GM11168 (cell line): ENCODE results near the gene SLIT1.

Experiments
- in situ Hi-C: fragments of 300-500 bp; cut with MboI; formaldehyde crosslinking; loops from one replicate; pipeline ENCODE4 v1.12.0; 2022; ENCODE audit warnings: low sequenced_read_pairs; ENCODE audit not compliant: unreplicated experiment

SLIT1 gene

DNA sequence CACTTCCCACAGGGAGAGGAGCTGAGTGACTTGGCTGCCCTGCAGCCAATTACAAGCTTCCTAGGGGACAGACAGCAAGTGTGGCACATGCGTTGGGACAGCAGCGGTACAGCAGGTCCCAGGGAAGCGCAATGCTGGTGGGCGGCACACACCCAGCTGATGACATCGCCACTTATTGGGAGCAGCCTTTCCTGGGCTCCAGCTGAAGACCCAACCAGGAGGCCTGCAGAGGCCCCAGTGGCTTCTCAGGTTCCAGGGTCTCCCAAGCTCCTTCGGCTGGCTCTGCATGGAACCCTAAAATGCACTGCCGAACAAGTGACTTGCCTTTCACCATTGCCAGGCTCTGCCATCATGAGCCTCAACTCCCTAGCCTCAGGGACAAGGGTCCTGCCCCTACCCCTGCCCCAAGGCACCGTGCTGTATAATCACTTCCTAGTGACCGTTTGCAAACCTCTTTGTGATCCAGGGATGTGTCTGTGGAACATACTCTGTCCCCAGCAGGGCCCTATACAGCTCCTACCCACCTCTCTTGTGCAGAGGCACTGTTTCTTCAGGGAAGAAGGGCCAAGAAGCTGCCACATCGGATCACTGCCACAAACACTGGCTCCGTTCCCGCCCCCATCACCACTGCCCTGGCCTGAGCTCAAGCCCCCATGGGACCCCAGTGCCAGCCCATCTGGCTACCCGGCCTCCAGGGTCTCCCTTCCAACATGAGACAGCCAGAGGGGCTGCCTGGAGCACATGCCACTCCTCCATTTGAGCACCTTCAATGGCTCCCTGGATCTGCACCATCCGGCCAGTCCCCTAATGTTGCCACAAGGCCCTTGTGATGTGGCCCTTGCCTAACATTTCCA lies 19.3 kb upstream of the SLIT1 start:
- in situ Hi-C loops: loop anchor here (5.0 kb wide), 1 partner anchor 133 kb away; no protein-coding TSS in a partner anchor

DNA sequence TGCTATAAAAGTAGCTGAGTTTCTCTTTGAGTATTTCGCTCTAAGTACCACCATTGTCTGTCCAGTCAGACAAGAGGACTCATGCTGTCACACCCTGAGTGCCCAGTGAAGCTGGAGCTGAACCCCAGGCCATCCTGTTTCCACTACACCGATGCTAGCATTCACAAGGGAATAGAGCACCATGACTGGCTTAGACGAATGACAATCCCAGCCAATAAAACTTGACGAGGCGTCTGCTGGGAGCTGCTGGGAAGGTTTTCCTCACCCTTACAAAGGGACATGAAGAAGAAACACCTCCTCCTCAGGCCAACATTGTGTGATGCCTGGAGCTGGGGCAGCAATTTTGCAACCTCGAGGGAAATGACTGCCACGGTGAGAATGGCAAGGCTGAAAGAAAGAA lies 17.5 kb upstream of the SLIT1 start:
- in situ Hi-C loops: no loop called here

DNA sequence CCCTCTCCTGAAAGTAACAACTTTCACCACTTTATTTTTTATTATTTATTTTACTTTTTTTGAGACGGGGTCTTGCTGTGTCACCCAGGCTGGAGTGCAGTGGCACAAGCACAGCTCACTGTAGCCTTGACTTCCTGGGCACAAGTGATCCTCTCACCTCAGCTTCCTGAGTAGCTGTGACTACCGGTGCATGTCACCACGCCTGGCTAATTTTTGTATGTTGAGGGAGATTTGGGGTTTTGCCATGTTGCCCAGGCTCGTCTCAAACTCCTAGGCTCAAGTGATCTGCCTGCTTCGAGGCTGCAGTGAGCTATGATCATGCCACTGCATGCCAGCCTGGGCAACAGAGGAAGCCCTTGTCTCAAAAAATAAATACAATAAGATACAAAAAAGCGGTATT lies 14.9 kb upstream of the SLIT1 start:
- in situ Hi-C loops: no loop called here

DNA sequence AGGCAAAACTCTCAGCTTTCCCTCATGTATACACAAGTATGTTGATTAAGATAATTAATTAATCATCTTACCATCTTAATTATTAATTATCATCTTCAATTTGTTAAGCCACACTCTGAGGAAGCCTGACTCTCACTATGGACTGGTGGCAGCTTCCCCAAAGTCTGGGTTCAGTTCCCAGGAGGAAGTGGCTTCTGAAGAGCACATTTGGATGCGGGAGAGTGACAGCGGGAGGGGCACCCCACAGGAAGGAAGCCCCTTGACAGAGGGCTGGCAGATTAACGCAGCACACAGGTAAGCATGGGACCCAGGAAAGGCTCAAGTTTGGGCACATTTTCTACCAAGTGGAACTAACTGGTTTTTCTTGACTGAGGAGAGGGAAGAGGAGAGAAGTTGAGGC lies 13.4 kb upstream of the SLIT1 start:
- in situ Hi-C loops: no loop called here

DNA sequence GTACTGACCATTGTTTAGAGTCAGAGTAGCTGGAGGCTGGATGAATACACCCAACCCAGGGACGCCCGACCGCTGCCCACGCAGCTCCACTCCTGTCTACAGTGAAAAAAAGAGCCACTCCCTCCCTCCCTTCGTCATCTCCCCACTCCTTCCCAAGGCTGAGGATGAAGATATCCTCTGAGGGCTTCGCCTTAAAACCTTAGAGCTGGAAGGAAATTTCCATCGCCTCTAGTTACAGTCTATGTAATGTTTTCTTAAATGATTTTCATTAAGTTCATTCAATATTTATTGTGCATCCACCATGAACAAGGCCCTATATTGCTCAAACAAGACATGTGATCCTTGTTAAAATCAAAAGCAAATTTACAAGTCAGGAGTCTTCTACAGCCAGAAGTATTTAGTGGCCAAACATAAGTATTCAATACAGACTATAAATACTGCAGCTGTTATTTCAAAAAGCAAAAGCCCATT lies 11.3 kb upstream of the SLIT1 start:
- in situ Hi-C loops: no loop called here

DNA sequence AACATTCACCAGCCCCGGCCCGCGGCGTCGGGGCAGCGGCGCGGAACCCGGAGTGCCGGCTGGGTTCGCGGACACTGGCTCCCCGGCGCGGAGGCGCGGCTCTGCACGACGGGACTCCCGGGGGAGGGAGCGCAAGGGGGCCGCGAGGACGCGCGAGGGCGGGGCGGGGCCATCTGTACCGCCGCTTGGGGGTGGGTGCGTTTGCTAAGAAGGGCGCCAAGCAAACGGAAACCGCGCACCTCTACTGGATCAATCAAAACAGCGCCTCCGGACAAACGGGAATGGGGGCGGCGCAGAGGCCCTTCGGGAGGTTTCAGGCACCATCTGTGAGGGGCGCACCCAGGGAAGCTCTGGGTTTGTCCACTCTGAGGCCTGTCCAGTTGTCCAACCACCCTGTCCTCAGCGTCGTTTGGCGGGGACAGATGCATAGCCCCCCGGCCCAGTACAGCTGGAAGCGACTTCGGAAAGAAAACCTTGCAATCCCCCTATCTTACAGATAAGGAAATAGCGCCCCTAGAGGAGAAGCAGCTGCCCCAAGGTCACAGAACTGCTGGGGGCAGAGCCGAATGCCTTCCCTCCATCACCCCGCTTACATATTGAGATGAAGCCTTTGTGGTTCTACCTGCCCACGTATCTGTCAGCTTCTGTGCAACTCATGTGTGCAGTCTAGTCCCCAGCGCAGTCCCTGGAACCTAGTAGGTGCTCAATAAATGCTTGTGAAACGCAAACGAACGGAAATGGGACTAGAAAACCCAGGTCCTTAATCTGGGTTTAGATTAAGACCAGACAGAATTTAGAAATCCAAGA lies 10.7 kb upstream of the SLIT1 start:
- in situ Hi-C loops: no loop called here

DNA sequence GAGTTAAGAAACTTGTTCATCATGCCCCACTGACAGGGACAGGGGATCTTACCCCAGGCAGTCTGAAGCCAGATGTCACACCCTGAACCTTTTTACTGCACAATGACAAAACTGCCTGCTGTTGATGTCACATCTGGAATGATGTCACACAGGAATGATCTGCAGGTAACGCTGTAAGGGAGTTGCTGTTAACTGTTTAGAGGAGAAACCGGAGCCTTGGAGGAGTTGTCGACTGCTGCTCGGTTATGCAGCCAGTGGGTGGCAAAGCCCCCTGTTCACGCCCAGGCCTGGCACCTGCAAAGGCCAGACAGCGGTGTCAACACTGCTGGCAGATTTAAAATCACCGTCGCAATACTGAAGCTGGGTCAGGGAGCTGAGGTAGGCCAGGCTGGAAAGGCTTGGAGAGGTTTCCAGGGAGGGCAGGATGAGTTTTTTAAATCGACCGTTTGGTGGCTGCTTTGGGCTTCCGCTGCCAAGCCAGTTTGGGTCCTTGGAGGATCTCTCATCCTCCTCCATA lies 10.0 kb upstream of the SLIT1 start:
- in situ Hi-C loops: no loop called here

DNA sequence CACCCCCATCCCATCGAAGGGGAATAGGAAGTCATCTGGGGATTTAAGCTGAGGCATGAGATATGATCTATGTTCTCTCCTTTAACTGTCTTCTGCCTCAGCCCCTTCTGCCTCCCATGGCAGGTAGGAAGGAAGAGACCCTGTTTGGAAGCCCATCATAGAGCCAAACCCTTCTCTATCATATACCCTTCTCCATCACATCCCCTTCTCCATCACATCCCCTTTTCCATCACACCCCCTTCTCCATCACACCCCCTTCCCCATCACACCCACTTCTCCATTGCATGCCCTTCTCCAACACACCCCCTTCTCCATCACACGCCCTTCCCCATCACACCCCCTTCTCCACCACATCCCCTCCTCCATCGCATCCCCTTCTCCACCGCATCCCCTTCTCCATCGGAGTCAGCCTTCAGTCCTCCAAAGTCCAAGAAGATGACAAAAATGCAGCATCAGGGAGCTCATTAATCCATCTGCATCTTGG lies 7.2 kb upstream of the SLIT1 start:
- in situ Hi-C loops: no loop called here

DNA sequence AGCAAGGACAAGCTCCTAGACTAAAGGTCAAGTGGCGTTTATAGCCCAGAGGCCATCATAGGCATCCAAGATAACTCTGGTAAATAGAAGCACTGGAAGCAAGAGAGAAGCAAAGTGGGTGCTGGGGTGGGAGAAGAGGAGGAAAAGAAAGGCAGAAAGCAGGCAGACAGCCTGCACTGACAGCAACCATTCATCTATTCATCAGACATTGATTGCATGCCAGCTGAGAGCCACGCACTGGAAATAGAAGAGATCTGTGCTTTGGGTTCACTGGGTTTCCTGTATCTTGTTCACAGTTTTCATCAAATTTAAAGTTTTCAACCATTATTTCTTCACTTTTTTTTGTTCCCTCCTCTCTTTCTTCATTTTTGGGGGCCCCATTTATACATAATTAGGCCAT lies 4.7 kb upstream of the SLIT1 start:
- in situ Hi-C loops: no loop called here

DNA sequence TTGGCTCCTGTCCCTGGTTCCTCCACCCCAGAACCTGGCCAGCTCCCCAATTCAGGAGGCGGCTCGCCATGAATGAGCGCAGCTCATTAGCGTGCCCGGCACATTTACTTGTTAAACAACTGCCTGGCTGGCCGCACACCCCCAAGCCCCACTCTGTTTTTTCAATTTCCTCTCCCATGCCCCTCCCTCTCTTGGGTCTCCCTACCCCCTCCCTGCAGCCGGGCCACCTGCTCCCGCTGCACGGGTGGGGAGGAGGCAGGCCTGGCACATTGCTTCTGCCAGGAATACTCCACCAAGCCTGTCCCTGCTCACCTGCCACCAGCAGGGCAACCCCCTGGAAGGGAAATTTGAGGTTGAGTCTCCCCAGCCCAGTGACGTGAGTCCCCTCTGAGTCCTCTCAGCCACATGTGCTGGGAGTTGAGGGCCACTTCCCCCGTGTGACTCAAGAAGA lies 2.5 kb upstream of the SLIT1 start:
- in situ Hi-C loops: no loop called here

DNA sequence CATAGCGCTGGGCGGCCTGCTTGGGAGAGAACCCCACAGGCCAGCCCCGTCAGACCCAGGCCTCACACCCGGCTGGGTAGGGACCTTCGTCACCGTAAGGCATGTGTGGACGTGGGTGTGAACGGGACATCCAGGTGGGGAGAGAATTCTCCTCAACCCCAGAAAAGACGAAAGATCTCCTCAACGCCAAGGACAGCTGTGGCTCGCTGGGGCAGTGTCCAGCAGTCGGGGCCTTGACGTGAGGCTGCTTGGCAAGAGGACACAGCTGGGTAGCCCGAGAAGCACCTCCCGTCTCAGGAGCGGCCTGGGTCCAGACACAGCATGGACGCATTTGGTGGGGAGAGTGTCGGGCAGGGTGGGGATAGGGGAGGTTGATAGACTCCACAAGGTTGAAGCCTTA lies 1.2 kb upstream of the SLIT1 start:
- in situ Hi-C loops: no loop called here

DNA sequence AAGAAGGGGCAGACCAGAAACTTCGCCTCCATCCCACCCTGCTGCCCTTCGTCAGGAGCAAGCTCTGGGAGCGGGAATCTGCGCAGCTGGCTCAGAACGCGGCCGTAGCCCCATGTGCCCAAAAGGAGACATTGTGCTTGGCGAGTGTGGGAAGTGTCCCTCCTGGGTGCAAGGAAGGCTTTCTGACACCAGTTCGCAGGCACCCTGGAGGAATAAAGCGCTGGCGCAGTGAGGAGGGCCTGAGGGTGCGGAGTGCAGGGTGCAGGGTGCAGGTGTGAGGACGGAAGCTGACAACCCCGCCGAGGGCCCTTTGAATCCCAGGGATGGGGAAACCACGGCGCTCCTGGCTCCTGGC lies 811 bp downstream of the SLIT1 start:
- in situ Hi-C loops: no loop called here

DNA sequence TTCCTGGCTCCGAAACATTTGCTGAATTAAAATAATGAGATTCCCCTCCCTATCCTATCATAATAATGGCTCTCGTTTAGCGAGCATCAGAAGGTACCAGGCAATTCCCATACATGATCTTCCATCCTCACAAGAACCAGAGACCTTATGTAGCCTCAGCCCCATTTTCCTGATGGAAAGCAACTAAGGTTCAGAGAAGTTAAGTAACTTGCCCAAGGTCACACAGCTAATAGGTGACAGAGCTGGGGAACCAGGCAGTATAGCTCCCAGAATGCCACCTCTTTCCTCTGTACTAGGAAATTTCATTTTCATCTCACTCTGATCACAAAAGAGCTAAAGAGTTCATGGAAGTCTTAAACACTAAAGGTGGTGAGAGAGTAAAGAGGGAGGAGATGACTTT lies 2.4 kb downstream of the SLIT1 start:
- in situ Hi-C loops: no loop called here

DNA sequence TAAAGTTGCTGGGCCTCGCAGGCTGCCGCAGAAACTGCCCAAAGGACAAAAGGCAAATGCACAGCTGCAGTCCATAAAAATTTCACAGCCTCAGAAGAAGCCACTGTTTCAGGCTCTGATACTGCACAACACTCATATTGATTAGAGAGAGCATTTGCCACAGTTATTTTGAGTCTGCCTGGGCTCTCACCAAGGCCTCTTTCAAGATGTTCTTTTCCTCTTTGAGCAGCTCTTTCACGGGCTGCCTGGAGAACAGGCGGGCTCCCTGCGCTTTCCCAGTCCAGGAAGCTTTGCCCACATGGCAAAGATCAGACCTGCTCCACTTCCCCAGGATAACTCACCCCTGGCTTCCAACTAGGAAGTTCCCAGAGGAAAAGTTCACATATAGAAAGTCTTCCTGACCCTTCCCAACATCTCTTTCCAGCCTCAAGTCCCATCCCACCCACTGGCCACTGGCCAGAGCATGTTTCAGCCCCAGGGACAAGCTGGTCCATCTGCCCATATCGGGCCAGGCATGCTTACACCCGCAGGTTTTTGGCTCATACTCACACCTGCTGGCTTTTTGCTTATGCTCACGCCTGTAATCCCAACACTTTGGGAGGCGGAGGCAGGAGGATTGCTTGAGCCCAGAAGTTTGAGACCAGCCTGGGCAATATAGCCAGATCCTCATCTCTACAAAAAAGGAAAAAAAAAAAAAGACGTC lies 3.3 kb downstream of the SLIT1 start:
- in situ Hi-C loops: no loop called here

DNA sequence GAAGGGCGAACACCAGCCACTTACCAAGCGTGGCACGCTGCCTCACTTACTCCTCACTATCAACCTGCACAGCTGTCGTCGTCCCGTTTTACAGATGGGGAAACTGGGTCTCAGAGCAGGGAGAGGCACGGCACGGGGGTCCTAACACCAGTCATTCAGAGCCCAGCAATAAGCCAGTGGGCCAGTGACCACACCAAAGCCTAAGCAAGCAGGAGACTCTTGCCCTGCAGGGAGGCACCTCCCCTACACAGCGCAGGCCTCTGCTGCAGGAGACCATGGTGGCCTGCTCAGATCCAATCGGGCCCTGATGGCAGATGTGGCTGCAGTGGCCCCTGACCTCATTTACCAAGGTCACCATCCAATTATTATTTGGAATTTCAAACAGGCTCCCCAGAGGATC lies 4.8 kb downstream of the SLIT1 start:
- in situ Hi-C loops: no loop called here

DNA sequence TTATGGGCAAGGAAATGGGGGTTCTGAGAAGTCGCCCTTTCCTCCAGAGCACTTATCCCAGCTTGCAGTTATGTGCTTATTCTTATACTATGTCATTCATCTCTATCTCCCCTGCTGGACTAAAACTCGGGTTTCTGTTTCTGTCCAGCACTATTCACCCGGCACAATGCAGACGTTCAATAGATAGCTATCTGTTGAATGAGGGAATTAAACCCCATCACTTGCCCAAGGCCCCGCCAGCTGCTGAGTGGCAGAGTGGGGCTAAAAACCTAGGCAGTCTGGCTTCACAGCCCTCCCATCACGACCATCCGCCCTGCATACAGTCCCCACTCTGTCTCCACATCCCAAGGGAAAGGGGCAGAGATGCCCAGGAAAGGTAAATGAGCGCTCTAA lies 5.4 kb downstream of the SLIT1 start:
- in situ Hi-C loops: no loop called here

DNA sequence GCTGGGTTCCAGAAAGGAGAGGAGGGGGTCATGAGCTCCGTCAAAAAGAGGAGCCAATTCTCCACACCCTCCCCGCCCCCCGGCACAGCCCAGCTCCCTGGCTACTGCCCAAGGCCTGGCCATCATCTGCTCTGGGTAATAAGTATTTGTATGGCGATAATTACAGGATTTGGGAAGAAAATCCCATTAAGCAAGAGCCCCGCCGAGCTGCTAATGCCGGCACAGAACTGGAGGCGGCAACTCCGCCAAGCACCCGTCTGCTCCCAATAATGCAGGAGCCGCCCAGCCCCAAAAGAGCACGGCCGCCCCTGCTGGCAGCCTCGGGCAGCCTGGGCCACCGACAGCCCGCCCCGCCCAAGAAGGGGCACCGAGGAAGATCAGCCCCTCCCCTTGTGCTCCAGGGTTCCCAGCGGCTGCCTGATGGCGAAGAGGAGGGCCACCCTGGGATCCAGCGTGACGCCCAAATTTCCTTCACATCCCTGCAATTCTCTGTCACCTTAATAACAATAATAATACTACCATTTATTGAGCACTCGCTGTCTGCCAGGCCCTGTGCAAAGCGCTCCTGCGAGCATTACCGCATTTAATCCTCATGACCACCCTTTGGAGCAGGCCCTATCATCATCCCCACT lies 5.9 kb downstream of the SLIT1 start:
- in situ Hi-C loops: no loop called here

DNA sequence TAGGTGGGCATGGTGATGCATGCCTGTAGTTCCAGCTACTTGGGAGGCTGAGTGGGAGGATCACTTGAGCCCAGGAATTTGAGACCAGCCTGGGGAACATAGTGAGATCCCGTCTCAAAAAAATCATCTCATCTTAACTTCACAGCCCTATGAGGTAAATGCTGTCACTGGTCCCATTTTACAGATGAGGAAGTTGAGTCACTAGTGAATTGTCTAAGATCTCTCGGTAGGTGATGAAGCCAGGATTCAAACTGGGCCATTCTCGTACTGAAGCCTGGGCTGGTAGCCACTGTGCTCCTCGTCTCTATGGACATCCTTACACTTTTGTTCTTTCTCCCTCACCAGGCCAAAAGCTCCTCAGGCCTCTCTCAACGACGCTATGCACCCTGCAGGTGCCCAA lies 6.4 kb downstream of the SLIT1 start:
- in situ Hi-C loops: no loop called here

DNA sequence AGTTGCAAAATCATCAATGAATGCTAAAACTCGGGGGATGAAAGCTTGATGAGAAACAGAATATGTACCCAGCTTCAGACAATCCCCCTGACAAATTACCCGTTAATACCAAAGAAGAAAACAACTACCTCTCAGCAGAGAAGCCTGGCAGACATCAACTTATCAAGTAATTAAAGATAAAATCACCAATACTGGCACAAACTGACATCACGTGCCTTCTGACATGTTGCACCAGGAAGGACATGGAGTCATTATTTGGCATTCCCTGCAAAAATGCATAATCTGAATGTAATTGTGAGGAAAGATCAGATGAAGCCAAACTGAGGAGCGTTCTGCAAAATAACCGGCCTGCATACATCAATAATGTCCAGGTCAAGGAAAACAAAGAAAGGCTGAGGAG lies 7.7 kb downstream of the SLIT1 start:
- in situ Hi-C loops: no loop called here

DNA sequence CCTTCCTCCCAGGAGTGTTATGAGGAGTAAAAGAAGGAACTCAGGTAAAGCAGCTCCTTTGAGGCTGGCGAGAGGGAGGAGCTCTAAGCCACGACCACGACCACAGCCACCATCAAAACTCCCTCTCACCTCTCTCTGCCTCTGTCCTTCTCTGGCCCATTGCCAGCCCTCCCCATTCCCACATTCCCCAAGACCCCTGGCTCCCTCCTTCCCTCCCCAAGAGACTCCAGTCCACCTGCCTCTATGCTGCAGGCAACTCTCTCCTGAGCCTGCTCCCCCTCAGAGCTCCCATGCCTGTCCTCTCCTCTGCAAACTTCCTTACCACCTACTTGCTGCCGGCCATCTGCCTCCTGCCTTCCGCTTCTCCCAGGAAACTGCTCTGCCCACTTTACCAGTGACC lies 9.5 kb downstream of the SLIT1 start:
- in situ Hi-C loops: no loop called here
